HG02852 (cell line): Measurements from ENCODE around the gene PIEZO1.

ENCODE experiments used
- ATAC-seq: cut with Tn5 transposase; IDR thresholded peaks from one replicate; pipeline ENCODE4 v1.9.1; 2021; ENCODE audit warnings: mild to moderate bottlenecking, moderate library complexity; ENCODE audit not compliant: unreplicated experiment

PIEZO1 gene

GRCh38 chr16:88737298-88738150 lies 47.5 kb downstream of the PIEZO1 start:
- ATAC-seq = peak; percentile 47

GRCh38 chr16:88736496-88736895 lies 48.5 kb downstream of the PIEZO1 start:
- ATAC-seq = no peak

GRCh38 chr16:88736088-88736487 lies 48.9 kb downstream of the PIEZO1 start:
- ATAC-seq = no peak

- no peak for ATAC-seq
These were observed 49.4 kb downstream of the PIEZO1 start for GRCh38 chr16:88735616-88736015.

GRCh38 chr16:88735121-88735520 lies 49.9 kb downstream of the PIEZO1 start:
- no peak for ATAC-seq

GRCh38 chr16:88734361-88734728 lies 50.7 kb downstream of the PIEZO1 start:
- ATAC-seq = no peak

GRCh38 chr16:88733630-88734360 lies 51.2 kb downstream of the PIEZO1 start:
- ATAC-seq = no peak

GRCh38 chr16:88732961-88733294 lies 52.1 kb downstream of the PIEZO1 start:
- no peak for ATAC-seq

- ATAC-seq = no peak
These were observed 52.7 kb downstream of the PIEZO1 start for GRCh38 chr16:88732172-88732960.

- no peak for ATAC-seq
These were observed 53.3 kb downstream of the PIEZO1 start for GRCh38 chr16:88731699-88732098.

- ATAC-seq = no peak
These were observed 54.1 kb downstream of the PIEZO1 start for GRCh38 chr16:88730632-88731607.

GRCh38 chr16:88727871-88728270 lies 57.1 kb downstream of the PIEZO1 start:
- no peak for ATAC-seq

GRCh38 chr16:88726981-88727380 lies 58.0 kb downstream of the PIEZO1 start:
- no peak for ATAC-seq

GRCh38 chr16:88726408-88726749 lies 58.6 kb downstream of the PIEZO1 start:
- no peak for ATAC-seq

GRCh38 chr16:88725609-88726407 lies 59.2 kb downstream of the PIEZO1 start:
- no peak for ATAC-seq

GRCh38 chr16:88724855-88725555 lies 60.0 kb downstream of the PIEZO1 start:
- ATAC-seq = no peak

- ATAC-seq = no peak
These were observed 61.1 kb downstream of the PIEZO1 start for GRCh38 chr16:88723911-88724310.

GRCh38 chr16:88723507-88723887 lies 61.5 kb downstream of the PIEZO1 start:
- ATAC-seq = no peak
